GM19025 (cell line): ENCODE measurements around the gene MYOZ3.

ENCODE experiments used
- ATAC-seq: cut with Tn5 transposase; IDR thresholded peaks from one replicate; pipeline ENCODE4 v1.9.1; 2021; ENCODE audit warnings: mild to moderate bottlenecking, low read depth, moderate library complexity; ENCODE audit not compliant: unreplicated experiment

MYOZ3 gene

DNA sequence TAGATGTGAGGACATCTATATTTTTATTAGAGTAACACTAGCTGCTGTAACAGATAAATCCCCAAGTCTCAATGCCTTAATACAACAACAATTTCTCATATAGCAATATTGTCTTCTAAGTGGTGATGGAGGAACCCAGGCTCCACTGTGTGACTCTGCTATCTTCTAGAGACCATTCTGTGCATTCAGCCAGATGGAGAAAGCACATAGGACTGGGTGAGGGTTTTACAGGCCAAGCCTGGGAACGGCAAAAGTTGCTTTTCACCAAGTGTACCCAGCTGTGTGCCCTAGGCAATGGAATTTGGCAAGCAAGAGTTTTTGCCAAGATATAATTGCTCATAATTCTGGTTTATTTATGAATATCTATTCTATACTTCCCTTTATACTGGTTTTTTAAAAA lies 28.1 kb downstream of the MYOZ3 start:
- no peak for ATAC-seq

DNA sequence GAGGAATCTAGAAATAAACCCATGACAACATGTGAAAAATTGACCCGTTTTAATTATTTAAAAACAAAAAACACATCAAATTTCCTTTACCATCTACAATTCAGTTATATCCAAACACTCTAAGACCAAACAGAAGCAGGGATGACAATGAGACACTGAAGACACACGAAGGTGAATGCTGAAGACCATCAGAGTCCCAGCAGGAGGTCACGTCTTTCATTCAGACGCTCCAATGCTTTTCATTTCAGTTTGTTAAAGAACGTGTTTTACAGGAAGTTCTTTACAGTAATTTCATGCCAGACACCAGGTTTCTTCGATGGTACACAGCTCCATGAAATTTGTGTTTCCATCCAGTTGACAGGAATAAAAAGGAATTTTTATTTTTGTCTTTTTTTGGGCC lies 29.7 kb downstream of the MYOZ3 start:
- ATAC-seq: no peak

DNA sequence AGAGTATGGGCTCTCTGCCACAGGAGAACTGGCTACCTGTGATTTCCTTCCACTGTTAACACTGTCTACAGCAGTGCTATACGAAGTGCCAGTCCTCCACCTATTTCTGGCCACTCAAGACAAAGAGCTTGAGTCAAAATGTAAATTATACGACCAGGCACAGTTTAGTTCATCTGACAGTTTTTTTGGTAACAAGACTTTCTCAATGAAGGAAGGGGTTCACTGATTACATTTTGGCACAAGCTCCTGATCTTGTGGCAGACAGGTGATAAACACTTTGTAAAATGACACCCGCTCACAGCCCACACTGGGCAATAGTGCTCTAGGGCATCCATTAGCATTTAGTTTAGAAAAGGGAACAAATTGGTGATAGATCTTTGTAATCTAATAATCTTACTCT lies 31.2 kb downstream of the MYOZ3 start:
- ATAC-seq: no peak

DNA sequence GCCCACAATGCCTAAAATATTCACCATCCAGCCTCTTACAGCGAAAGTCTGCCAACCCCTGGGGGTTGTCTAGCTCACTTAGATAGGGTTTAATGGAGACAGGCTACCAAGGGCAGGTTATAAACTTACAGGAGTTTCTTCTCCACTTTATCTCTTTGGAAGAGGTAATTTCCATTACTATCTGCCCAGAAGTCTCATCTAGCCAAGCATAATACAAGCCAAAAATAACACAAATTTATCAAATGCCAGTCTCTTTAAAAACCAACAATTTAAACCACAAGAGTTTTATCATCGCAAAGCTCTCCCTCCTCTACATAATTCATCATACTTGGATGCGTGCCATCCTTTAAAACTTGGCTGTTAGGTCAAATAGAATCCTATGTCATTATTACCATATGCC lies 33.6 kb downstream of the MYOZ3 start:
- ATAC-seq: no peak

DNA sequence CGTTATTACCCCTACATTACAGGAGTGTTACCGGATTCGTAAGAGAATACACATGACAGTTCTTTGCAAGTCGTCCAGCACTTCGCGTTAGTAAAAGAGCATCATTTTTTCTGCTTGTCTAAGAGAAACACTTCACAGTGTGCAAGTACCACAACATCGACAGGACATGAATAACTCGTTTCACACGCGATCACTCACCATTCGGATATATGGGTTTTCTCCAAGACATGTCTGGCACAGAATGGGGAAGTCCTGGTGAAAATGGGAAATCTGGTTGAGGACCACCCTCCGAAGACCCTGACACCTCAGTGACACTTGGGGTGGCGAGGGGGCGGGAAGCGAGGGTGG lies 39.2 kb downstream of the MYOZ3 start:
- ATAC-seq: no peak

DNA sequence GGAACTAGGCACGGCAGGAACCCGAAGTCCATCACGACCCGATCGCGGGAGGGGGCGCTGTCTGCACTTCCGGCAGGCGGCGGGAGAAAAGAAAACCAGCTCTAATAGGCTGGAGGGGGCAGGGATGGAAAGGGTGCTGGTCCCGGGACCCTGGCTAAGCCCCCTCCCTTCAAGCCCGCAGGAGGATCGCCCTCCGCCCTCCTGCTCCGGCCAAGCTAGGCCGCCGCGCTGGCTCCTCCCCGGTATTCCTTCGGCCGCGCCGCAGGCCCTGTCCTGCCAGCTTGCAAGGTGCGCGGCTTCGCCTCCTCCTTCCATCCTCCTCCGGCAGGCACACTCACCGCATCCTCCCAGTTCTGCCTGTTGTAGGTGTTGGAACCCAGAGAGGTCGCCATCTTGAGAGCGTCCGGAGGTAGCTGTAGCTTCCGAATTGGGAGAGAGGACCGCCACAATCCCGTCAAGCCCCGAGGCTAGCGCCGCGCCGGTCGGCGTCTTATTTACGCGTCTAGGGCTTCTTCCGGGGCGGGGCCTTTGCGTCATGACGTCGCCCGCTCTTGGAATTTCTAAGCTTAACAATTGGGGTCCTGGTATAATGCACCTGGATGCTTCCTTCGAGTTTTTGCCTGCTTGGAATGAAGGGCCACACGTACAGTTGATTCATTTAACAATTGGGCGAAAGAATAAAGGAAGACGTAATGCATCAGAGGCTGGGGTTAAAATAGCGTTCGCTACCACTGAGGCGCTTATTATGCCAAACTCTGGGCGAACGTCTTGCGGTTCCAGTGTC lies 39.7 kb downstream of the MYOZ3 start, which contains the start of gene RBM22:
Gene RBM22 (minus strand): TSS at position 469 of the 784 bp plus-strand sequence. CDS start 77 bp downstream, at position 392.
- peak; percentile 96 for ATAC-seq

DNA sequence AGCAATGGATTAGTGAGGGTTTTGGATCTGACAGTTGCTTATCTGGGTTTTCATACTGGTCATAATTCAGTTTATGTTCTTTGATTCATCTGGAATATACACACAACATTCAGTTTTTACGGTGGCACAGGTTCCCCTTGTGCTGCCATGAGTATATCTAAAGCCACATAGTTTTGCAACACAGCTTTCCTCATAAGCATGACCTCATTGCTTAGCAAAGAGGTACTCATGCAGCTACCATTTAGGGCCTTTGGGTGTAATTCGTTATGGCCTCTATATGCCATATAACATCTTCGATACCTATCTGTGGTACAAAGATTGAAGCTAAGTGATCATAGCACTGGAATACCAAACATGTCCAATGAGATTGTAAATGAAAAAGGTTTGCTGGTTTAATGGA lies 42.7 kb downstream of the MYOZ3 start:
- no peak for ATAC-seq

DNA sequence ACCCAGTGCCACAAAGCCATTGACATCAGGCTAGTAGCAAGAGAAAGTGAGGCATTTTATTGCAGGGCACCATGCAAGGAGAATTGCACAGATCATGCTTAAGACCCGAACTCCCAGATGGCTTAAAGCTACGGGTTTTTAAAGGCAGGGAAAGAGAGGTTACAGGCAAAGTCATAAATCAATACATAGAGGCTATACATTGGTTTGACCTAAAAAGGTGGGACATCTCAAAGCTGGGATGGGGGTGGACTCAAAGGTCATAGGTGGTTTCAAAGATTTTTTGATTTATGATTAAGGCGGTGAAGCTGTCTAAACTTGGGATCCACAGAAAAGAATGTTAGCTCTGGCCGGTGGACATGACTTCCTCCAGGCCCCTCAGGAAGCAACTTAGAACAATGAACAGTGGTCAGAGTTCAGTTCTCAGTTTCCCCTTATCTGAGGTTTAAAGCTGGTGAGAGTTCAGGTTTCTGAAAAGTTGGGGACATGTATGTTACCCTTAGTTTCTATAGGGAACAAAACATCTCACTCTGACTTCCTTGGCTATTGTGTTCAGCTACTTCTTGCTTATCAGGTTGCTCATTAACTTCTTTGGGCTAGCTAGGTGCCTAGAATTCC lies 45.8 kb downstream of the MYOZ3 start:
- ATAC-seq: no peak

DNA sequence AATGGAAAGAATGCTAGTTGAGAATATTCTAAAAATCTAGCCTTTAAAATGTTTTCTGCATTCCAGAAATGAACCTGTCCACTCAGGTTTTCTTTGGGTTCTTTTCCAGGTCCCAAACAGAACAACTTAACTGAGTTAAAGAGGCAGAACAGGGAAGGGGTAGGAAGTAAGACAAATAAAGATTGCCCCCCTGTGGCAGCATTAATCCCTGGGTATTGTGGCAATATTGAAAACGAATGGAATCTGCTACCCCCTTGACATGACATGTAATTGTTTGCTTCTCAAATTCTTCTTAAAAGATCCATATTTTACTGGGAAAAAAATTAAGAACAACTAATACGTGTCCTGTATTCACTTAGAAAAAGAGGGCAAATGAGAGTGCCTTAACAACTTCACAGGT lies 49.1 kb downstream of the MYOZ3 start:
- no peak for ATAC-seq

DNA sequence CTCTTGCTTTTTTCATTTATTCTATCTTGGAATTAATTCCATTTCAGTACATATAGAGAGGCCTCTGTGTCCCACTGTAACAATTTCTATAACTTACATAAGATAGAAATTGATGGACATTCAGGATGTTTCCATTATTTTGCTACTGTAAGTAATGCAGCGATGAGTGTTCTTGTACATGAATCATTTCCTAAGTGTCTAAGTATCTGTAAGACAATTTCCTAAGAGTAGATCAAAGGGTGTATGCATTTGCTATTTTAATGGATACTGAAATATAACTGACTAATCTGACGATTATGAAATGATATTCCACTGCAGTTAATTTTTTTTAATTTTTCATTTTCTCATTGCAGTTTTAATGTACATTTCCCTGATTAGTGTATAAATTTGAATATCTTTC lies 62.8 kb downstream of the MYOZ3 start:
- ATAC-seq: no peak
